Measurements from ENCODE around the gene EMCN.

- TF ChIP-seq POLR2A (IDR thresholded peaks at IDR 0.05; ENCODE audit: low read depth, low read length), result no peak
- TF ChIP-seq POLR2AphosphoS5 (IDR thresholded peaks at IDR 0.05; ENCODE audit: low read depth, low read length), result no peak
- TF ChIP-seq TAF1 (IDR thresholded peaks at IDR 0.05; ENCODE audit: borderline replicate concordance, low read depth, low read length), result no peak
These were observed 22.7 kb downstream of the EMCN start for GRCh38 chr4:100495074-100495473.

All from GM12892 (cell line).